Activated naive CD8-positive, alpha-beta T cell (primary cell): Measurements from ENCODE around the gene GOLGA7B.
"Not testable (repeated sequence)": the region's sequence is repeated elsewhere in the genome, so short reads cannot be mapped to it uniquely, and the experiment has no call there.

ENCODE experiments used
- H3K27ac Mint-ChIP-seq: one replicate; pipeline ENCODE4 v1.8.0; 2021; ENCODE audit warnings: mixed read lengths
- H3K27me3 Mint-ChIP-seq: one replicate; pipeline ENCODE4 v1.8.0; 2021; ENCODE audit warnings: mixed read lengths
- H3K36me3 Mint-ChIP-seq: one replicate; pipeline ENCODE4 v1.8.0; 2021; ENCODE audit warnings: mixed read lengths
- H3K4me1 Mint-ChIP-seq: one replicate; pipeline ENCODE4 v1.8.0; 2021; ENCODE audit warnings: low read depth, mixed read lengths
- H3K4me3 Mint-ChIP-seq: one replicate; pipeline ENCODE4 v1.8.0; 2021; ENCODE audit warnings: mild to moderate bottlenecking, mixed read lengths
- H3K9me3 Mint-ChIP-seq: one replicate; pipeline ENCODE4 v1.8.0; 2021; ENCODE audit warnings: low read depth, mixed read lengths

The GOLGA7B gene

DNA sequence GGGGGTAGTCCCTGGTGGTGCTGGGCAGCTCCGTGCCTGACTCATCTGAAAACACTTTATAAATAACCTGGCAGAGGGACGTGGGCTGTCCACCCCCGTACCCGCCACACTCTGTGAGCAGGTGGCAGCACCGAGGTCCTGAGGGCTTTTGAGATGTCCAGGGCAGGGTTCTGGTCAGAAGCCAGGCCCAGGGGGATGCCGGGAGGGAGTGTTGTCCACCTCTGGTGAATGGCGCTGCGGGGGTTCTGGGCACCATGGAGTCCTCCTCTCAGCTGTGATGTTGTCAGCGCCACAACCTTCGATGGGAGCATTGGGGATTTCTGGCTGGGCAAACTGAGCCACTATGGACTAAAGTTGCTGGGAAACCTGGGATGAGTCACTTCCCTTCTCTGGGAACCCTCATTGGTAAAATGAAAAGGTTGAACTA, 27.4 kb upstream of the GOLGA7B start:
- Mint-ChIP-seq H3K4me1 (no peaks in the 10 kb centered on the region), H3K9me3 (no peaks in the 10 kb centered on the region), H3K4me3 (no peak overlapping the region), H3K27ac (no peak overlapping the region), H3K27me3 (no peaks in the 10 kb centered on the region), H3K36me3 (peaks cover 2% of the 10 kb centered on the region)

DNA sequence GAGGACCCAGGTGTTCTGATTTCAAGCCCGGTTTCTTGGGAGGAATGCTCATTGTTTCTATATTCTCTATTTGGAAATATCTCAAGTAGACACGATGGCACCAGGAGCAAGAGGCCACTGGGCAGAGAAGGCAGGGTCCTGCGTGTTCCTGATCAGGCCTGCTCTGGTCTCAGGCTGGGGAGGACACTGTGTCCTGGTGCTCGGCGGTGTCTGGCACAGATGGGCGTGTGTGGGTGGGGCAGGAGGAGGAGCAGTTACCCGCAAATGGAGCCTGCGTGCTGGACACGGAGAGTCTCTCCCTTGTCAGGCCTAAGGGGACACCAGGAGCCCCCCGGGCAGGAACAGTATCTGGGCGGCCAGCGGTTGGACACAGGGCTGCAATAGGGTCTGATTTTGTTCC, 25.9 kb upstream of the GOLGA7B start:
- H3K27ac Mint-ChIP-seq, result no peak overlapping the region
- peaks cover 8% of the 10 kb centered on the region for H3K4me1 Mint-ChIP-seq
- H3K4me3 Mint-ChIP-seq, result no peak overlapping the region
- no peaks in the 10 kb centered on the region for H3K27me3 Mint-ChIP-seq
- H3K9me3 Mint-ChIP-seq, result no peaks in the 10 kb centered on the region
- H3K36me3 Mint-ChIP-seq, result peaks cover 2% of the 10 kb centered on the region

- peaks cover 2% of the 10 kb centered on the region for H3K36me3 Mint-ChIP-seq
- H3K27me3 Mint-ChIP-seq, result no peaks in the 10 kb centered on the region
- no peaks in the 10 kb centered on the region for H3K9me3 Mint-ChIP-seq
- H3K27ac Mint-ChIP-seq, result no peak overlapping the region
- peaks cover 21% of the 10 kb centered on the region for H3K4me1 Mint-ChIP-seq
- H3K4me3 Mint-ChIP-seq, result no peak overlapping the region
Measured at GRCh38 chr10:97825020-97825760, 24.5 kb upstream of the GOLGA7B start.

GRCh38 chr10:97826892-97827291, 22.8 kb upstream of the GOLGA7B start:
- H3K27me3 Mint-ChIP-seq, result no peaks in the 10 kb centered on the region
- peaks cover 3% of the 10 kb centered on the region for H3K36me3 Mint-ChIP-seq
- no peak overlapping the region for H3K4me3 Mint-ChIP-seq
- H3K4me1 Mint-ChIP-seq, result peaks cover 24% of the 10 kb centered on the region
- no peaks in the 10 kb centered on the region for H3K9me3 Mint-ChIP-seq
- no peak overlapping the region for H3K27ac Mint-ChIP-seq

GRCh38 chr10:97827702-97828291, 21.8 kb upstream of the GOLGA7B start:
- Mint-ChIP-seq H3K4me1 (peaks cover 24% of the 10 kb centered on the region), H3K27me3 (no peaks in the 10 kb centered on the region), H3K27ac (no peak overlapping the region), H3K9me3 (no peaks in the 10 kb centered on the region), H3K36me3 (peaks cover 4% of the 10 kb centered on the region), H3K4me3 (no peak overlapping the region)

DNA sequence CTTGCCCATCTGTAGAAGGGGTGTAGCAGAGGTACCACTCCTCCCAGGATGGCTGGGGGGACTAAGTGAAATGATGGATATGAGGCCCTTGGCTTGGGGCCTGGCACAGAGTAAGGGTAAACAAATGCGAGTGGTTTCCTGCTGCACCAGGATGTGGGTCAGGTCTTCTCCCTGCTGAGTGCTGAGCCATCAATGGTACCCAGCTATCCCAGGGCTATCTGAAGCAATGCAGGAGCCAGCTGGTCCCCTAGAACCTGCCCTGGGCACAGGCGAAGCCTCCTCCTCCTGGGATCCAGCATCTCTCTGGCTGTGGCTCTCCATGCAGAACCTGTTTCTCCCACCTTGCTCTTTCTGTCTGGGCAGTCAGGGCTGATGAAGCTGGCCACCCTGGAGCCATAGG, 20.9 kb upstream of the GOLGA7B start:
- Mint-ChIP-seq H3K27me3 (no peaks in the 10 kb centered on the region), H3K4me1 (peaks cover 24% of the 10 kb centered on the region), H3K27ac (no peak overlapping the region), H3K4me3 (peak overlapping the region; percentile 52), H3K36me3 (peaks cover 3% of the 10 kb centered on the region), H3K9me3 (no peaks in the 10 kb centered on the region)

- Mint-ChIP-seq H3K27ac (no peak overlapping the region), H3K4me3 (no peak overlapping the region), H3K27me3 (no peaks in the 10 kb centered on the region), H3K9me3 (no peaks in the 10 kb centered on the region), H3K36me3 (peaks cover 2% of the 10 kb centered on the region), H3K4me1 (peaks cover 24% of the 10 kb centered on the region)
Measured at GRCh38 chr10:97830064-97830463, 19.6 kb upstream of the GOLGA7B start.

- Mint-ChIP-seq H3K9me3 (no peaks in the 10 kb centered on the region), H3K27ac (no peak overlapping the region), H3K4me3 (no peak overlapping the region), H3K4me1 (peaks cover 24% of the 10 kb centered on the region), H3K36me3 (peaks cover 8% of the 10 kb centered on the region), H3K27me3 (no peaks in the 10 kb centered on the region)
Measured at GRCh38 chr10:97831259-97831658, 18.4 kb upstream of the GOLGA7B start.

GRCh38 chr10:97836446-97836845, 13.2 kb upstream of the GOLGA7B start:
- Mint-ChIP-seq H3K36me3 (peaks cover 12% of the 10 kb centered on the region), H3K27me3 (no peaks in the 10 kb centered on the region), H3K4me1 (peaks cover 13% of the 10 kb centered on the region), H3K4me3 (no peak overlapping the region), H3K9me3 (no peaks in the 10 kb centered on the region), H3K27ac (no peak overlapping the region)

- no peaks in the 10 kb centered on the region for H3K27me3 Mint-ChIP-seq
- H3K27ac Mint-ChIP-seq, result no peak overlapping the region
- H3K4me3 Mint-ChIP-seq, result no peak overlapping the region
- peaks cover 12% of the 10 kb centered on the region for H3K36me3 Mint-ChIP-seq
- no peaks in the 10 kb centered on the region for H3K9me3 Mint-ChIP-seq
- H3K4me1 Mint-ChIP-seq, result peaks cover 18% of the 10 kb centered on the region
Measured at GRCh38 chr10:97838091-97838490, 11.6 kb upstream of the GOLGA7B start.

DNA sequence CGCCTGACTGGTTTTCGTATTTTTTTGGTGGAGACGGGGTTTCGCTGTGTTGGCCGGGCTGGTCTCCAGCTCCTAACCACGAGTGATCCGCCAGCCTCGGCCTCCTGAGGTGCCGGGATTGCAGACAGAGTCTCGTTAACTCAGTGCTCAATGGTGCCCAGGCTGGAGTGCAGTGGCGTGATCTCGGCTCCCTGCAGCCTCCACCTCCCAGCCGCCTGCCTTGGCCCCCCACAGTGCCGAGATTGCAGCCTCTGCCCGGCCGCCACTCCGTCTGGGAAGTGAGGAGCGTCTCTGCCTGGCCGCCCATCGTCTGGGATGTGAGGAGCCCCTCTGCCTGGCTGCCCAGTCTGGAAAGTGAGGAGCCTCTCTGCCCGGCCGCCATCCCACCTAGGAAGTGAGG, 8.5 kb upstream of the GOLGA7B start:
- not testable (repeated sequence) for H3K27ac Mint-ChIP-seq, H3K27me3 Mint-ChIP-seq, H3K4me3 Mint-ChIP-seq, H3K9me3 Mint-ChIP-seq, H3K36me3 Mint-ChIP-seq
- H3K4me1 Mint-ChIP-seq, result peaks cover 22% of the 10 kb centered on the region

DNA sequence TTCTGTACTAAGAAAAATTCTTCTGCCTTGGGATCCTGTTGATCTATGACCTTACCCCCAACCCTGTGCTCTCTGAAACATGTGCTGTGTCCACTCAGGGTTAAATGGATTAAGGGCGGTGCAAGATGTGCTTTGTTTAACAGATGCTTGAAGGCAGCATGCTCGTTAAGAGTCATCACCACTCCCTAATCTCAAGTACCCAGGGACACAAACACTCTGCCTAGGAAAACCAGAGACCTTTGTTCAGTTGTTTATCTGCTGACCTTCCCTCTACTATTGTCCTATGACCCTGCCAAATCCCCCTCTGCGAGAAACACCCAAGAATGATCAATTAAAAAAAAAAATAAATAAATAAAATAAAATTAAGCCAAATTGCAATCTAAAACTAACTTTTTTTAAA, 7.5 kb upstream of the GOLGA7B start:
- H3K4me3 Mint-ChIP-seq, H3K36me3 Mint-ChIP-seq, H3K27ac Mint-ChIP-seq, H3K9me3 Mint-ChIP-seq, H3K27me3 Mint-ChIP-seq: not testable (repeated sequence)
- peaks cover 22% of the 10 kb centered on the region for H3K4me1 Mint-ChIP-seq

- H3K9me3 Mint-ChIP-seq, result no peaks in the 10 kb centered on the region
Measured at GRCh38 chr10:97842656-97843280, 6.9 kb upstream of the GOLGA7B start.

DNA sequence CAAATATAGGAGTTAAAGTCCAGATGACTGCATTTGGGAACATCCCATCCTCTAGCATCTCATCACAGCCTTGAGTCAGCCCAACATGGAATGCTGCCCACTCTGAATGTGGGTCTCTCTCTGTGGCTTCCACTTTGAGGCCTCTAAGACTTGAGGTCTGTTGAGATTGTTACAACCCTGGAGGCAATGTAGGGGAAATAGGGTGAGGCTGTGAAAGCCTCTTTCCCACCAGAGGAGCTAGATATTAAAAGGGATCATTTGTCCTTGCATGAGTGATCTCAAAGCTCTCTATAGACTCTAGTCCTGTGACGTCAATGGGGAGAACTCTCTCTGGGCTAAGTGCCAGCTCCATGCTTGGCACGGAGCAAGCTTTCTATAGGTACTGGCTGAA, 6.4 kb upstream of the GOLGA7B start:
- Mint-ChIP-seq H3K27ac (no peak overlapping the region), H3K27me3 (no peaks in the 10 kb centered on the region), H3K4me3 (no peak overlapping the region), H3K9me3 (no peaks in the 10 kb centered on the region), H3K4me1 (peaks cover 24% of the 10 kb centered on the region), H3K36me3 (peaks cover 3% of the 10 kb centered on the region)

More at GRCh38 chr10:97842656-97843280, 6.9 kb upstream of the GOLGA7B start:
- H3K27ac Mint-ChIP-seq, result no peak overlapping the region
- H3K27me3 Mint-ChIP-seq, result no peaks in the 10 kb centered on the region
- H3K4me3 Mint-ChIP-seq, result no peak overlapping the region
- peaks cover 3% of the 10 kb centered on the region for H3K36me3 Mint-ChIP-seq
- H3K4me1 Mint-ChIP-seq, result peaks cover 22% of the 10 kb centered on the region

GRCh38 chr10:97843972-97844371, 5.7 kb upstream of the GOLGA7B start:
- not testable (repeated sequence) for H3K27ac Mint-ChIP-seq, H3K4me3 Mint-ChIP-seq, H3K27me3 Mint-ChIP-seq, H3K9me3 Mint-ChIP-seq, H3K36me3 Mint-ChIP-seq
- H3K4me1 Mint-ChIP-seq, result peaks cover 28% of the 10 kb centered on the region
